GM19372 (cell line): Measurements from ENCODE around the gene KPNA2.
"Not testable (repeated sequence)": the region's sequence is repeated elsewhere in the genome, so short reads cannot be mapped to it uniquely, and the experiment has no call there.

Experiments
- ATAC-seq: cut with Tn5 transposase; IDR thresholded peaks from one replicate; pipeline ENCODE4 v1.9.1; 2021; ENCODE audit warnings: mild to moderate bottlenecking, low read depth, moderate library complexity; ENCODE audit not compliant: unreplicated experiment

The KPNA2 gene

DNA sequence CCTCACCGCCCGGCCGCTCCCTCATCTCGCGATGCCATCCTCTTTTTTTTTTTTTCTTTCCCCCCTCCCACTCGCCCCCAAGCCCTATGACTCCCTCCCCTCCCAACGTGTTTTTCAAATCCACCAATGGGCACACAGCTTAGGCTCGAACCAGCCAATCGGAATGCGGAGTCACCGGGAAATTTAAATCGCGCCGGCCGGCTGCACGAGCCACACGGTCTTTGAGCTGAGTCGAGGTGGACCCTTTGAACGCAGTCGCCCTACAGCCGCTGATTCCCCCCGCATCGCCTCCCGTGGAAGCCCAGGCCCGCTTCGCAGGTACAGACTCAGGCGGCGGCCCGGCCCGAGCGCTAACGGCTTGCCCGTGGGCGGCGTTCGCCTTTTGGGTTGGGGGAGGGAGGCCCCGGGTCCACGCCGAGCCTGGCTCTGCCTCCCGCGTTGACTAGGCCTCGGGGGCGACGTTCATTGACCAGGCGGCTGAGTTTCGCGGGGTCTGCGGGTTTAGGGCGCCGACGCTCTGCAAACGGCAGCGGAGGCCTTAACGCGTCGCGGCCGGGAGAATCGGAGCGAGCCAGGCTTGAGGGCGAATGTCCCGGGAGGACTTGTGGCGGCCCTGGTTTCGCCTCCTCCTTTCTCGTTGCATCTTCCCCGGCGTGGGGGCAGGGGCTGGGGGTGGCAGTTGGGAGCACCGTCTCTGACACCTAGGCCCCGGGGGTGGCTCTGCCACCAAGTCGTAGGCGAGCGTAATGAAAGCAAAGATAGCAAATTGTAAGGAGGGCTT is at the start of gene KPNA2:
Gene KPNA2 (plus strand): TSS at position 213 of the 781 bp plus-strand sequence. CDS start 1,398 bp downstream, outside the sequence.
- peak; percentile 91 for ATAC-seq

DNA sequence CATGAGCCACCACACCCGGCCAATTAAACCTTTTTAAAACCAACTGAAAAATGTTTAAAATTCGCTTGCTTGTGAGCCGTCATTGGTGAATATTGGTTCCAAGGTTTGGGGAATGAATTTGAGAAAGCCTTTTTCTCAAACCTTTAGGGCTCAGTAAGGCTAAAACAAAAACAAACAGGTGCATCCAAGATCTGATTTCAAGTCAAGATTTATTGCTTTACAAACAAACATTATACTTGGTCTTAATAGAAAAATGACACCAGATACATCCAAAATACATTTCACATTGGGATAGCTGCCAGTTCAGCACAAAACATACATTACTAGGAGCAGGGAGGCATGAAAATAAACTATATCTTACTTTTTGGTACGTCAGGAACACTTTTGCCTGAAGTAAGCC is 44.6 kb upstream of the KPNA2 start:
- ATAC-seq, result no peak

DNA sequence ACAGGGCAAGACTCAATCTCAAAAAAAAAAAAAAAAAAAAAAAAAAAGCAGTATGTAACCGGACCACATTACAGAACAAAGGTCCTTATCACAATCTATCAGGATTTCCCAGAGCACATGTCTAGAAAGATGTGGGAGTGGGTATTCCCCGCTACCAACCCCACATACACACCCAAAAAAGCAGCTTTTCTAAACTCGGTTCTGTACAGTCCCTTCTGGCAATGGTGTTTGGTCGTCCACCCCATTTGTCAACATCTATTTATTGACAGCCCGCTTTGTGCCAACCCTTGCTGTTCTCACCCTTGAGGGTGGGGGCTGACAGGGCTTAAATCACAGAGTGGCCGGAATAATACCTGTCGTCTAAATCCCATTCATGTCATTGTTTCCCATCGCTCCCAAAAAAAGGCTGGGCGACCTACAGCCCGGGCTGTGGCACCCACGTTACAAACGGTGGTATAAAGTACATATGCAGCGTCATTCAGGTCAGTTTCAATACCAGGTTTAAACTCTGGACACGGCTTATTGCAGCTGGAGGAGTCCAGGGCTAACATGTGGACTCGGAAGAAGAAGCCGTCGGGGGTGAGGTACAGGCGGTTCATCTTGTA is 42.9 kb upstream of the KPNA2 start:
- no peak for ATAC-seq

DNA sequence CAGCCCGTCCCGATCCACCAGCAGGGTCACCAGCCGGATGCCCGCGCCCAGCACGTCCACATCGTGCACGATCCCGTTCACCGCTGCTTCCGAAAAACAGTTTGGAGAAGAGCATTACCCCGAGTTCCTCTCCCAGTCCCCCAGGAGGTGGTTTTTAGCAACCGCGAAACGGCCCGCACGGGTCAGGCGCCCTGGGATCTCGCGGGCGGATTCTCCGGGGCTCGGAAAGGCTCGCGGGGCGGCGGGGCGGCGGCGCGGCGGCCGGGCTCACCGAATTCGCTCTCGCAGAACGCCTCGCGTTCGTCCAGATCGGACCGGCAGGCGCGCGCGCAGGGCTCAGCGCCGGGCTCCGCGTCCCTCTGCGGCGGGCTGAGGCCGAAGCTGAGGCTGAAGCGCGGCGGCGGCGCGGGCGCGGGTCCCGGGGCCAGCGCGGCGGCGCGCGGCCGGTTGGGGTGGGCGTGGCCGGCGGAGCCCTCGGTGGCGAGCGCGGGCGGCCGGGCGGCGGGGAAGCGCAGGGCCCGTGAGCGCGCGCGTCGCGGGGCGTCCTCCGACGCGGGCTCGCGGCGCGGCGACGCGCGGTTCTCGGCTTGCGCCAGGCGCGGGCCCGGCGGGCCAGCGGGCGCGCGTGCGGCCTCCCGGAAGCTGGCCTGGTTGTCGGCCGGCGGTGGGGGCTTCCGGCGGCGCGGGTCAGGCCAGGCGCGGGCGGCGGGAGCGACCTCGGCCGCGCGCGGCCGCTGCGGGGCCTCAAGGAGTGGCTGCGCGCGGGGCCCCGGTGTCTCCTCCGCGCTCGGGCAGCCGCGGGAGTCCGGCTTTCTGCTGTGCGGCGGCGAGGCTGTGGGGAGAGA is 42.2 kb upstream of the KPNA2 start:
- peak; percentile 77 for ATAC-seq

DNA sequence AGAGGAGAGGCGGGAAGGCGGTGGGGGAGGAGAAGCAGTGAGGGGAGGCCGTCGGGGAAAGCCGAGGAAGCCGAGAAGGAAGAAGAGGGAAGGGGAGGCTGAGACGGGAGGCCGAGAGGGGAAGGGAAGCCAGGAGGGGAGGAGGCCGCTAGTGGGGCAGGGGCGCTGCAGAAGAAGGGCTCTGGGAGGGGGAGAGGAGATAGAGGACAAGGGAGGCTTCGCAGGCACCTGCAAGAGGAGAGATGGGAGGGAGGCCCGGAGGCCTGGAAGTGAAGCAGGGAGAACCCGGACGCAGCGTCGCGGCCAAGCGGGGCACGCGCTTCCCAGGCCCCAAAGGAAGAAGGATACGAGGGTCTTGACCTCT is 41.6 kb upstream of the KPNA2 start:
- ATAC-seq, result no peak

DNA sequence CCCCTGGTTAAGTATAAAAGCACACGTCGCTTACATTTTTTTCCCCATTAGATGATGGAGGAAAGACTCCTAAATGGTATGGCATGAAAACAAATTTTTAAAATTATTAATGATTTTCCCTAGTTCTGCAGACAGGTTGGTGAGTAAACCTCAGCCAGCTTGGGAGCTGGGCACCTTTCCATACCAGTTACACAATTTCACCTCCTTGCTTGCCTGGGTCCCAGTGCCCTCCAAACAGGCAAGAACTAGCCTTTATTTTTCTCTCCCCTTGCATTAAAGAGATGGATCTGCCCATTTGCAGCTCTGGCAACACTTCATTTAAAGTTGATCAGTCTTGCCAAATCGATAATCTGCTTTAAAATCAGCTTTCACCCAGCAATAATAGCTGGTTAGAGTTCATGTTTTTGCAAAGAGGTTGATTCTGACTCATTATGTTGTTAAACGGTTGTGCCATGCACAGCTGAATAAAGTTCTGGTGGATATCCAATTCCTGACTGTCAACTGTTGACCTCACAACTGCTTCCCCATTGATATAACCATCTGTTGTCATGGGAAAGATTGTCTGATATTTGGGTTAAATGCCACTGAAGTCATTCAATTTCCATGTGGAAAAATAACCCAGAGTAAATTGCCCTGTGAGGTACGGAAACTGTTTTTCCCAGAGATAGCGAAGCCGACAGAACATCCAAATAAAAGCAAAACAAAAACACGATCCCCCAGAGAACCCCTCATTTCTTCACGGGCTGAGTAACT is 40.5 kb upstream of the KPNA2 start:
- ATAC-seq, result no peak

DNA sequence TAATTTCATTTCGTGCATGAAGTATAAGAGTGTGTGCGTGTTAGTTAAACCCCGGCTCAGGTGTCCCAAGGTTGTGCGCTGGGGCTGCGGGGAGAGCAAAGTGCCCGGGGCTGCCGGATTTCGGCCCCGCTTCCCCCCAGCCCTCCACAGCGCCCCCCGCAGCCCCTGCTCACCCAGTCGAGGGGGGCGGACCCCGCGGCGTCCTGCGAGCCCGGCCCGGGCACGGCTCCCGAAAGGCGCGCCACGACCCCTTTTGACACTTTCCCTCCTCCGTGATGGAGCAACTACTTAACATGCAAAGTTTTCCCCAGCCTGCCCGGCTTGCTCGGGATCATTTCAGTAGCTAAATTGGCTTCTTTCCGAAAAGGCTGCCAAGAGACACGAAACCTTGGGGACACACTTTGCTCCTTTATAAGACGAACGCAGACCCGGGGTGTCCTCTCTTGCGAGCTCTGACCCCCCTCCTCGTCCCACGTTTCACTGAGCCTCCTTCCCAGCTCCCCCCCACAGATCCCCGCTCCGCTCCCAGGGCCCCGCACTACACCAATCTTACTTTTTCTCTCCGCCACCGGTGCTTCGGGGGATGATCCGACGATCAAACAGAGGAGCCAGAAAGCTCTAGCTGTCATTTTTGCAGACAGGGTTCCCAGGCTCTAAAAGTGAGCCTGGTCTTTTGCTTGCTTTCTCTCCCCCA is 39.8 kb upstream of the KPNA2 start:
- no peak for ATAC-seq

DNA sequence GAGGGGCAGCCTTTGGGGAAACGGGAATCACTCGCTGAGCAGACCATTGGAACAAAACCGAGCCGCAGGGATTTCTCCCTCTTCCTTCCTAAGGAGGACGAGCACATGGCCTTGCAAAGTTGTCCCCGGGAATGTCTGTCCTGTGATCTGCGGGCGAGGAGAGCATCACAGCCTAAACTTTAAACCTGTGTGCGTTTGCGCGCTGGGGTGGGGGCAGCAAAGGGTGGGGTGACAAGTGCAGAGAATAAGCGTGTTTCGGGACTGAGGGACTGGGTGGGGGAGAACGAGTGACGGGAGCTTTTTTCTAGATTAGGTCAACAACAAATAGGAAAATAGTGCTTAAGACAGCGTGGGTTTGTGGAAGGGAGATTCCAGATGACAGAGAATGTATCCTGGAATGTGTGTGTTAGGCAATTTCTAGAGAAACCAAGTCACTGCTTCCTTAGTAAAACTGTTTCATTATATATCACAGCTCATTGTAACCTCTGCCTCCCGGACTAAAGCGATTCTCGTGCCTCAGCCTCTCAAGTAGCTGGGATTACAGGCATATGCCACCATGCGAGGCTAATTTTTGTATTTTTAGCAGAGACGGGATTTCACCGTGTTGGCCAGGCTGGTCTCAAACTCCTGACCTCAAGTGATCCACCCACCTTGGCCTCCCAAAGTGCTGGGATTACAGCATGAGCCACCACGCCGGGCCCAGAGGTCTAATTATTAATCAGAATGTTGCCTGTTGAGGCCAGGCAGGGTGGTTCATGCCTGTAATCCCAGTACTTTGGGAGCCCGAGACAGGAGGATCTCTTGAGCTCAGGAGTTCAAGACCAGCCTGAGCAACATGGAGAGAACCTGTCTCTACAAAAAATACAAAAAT is 39.0 kb upstream of the KPNA2 start, which contains the start of gene C17orf58:
Gene C17orf58 (minus strand): TSS at position 169 of the 871 bp plus-strand sequence. CDS start 271 bp downstream, outside the sequence.
- ATAC-seq, result not testable (repeated sequence)

DNA sequence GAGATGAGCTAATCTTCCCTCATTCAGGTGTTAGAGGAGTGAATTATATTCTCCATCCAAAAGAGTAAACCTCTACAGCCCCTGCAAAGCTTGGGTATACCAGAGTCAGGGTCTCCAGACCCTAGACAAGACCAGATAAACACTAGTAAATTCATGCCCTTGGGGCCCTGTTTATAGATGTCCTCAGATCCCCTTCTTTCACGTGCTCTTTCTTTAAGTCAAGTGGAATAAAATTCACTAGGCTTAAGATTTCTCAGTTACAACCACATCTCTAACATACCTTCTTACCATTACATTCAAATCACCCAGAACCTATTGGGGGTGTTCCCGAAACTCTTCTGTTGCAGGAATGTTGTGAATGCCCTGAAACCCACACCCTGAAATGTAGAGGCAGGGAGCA is 37.1 kb upstream of the KPNA2 start:
- ATAC-seq, result no peak

DNA sequence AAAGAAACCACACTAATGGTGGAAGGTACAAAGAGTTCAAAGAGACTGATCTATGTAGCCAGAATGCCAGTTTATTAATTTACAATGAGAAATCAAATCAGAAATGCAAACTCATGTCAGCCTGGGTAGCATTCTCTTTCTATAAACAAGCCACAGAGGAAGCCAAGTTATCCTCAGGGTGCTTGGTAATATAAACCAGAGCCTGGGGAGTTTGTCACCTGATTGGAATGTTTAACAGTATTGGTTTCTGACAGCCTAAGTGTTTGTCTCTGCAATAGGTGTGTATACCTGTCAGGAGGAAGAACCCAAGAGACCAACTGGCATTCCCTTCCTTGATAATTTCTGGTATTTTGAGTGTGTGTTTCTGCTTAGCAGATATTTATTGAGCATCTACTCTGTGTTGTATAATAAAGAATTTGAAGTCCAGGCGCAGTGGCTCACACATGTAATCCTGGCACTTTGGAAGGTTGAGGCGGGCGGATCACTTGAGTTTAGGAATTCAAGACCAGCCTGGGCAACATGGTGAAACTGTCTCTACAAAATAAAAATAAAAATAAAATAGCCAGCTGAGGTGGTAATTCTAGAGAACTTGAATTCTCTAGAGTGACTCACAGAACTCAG is 36.1 kb upstream of the KPNA2 start:
- no peak for ATAC-seq

DNA sequence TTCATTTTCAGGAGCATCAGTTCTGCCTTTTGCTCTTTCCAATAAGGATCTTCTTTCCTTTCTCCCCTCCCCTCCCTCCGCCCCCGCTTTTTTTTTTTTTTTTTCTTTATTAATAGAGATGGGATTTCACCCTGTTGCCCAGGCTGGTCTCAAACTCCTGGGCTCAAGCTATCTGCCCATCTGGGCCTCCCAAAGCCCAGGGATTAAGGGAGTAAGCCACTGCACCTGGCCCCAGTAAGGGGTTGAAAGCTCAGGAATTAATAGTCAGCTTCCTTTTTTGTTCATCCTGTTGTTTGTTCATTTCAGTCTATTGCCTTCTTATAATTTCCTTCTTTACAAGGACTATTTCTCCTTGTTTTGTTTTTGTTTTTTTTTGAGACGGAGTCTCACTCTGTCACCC is 31.3 kb upstream of the KPNA2 start:
- no peak for ATAC-seq

DNA sequence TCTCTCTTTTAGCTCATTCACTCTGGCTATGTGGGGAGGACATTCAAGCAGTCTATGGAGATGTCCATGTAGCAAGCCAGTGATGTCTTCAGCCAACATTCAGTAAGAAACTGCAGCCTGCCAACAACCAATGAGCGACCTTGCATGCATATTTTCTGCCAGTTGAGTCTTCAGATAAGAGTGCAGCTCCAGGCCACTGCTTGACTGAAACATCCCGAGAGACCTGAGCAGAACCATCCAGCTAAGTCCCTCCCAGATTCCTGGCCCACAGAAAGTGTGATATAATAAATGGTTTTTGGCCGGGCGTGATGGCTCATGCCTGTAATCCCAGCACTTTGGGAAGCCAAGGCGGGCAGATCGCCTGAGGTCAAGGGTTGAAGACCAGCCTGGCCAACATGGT is 28.7 kb upstream of the KPNA2 start:
- no peak for ATAC-seq

DNA sequence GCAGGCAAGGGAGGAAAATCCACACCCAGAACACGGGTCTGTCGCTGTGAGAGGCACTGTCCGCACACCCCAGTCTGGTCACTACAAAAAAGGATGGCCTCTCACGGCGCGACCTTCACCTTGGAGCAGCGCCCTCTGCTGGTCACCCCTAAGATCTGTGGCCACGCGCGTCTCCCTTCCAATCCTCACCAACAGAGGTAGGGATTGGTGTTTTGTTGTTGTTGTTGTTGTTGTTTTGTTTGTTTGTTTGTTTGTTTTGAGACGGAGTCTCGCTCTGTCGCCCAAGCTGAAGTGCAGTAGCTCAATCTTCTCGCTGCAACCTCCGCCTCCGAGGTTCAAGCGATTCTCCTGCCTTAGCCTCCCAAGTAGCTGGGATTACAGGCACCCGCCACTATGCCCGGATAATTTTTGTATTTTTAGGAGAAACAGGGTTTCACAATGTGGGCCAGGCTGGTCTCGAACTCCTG is 24.3 kb upstream of the KPNA2 start:
- ATAC-seq, result no peak

DNA sequence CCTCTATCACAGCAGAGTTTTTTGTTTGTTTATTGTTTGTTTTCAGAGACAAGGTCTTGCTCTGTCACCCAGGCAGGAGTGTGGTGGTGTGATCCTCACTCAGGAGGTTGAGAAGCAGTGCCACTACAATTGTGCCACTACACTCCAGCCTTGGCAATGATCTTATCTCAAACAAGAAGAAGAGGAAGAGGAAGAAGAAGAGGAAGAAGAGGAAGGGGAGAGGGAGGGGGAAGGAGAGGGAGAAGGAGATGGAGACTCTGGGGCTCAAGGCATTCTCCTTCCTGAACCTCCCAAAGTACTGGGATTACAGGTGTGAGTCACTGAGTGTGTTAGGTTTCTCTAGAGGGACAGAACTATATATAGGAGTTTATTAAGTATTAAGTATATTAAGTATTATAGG is 22.1 kb upstream of the KPNA2 start:
- no peak for ATAC-seq

DNA sequence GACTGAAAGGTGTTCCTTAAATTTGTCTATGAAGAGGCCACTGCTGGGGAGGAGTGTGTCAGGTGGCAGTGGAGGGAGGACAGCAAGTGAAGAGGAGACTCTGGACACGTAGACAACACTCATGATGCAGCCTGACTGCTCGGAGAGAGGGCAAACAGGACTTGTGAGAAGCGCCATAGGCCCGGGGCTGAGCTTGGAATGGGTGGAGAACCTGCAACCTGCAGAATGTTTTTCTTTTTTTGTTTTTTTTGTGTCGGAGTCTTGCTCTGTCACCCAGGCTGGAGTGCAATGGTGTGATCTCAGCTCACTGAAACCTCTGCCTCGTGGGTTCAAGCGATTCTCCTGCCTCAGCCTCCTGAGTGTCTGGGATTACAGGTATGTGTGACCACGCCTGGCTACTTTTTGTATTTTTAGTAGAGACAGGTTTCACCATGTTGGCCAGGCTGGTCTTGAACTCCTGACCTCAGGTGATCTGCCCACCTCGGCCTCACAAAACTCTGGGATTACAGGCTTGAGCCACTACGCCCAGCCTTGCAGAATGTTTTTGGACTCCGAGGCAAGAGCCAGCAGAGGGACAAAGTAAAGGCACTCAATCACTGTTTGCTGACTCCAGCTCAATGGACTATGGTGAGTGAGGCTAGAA is 20.3 kb upstream of the KPNA2 start:
- ATAC-seq, result no peak

DNA sequence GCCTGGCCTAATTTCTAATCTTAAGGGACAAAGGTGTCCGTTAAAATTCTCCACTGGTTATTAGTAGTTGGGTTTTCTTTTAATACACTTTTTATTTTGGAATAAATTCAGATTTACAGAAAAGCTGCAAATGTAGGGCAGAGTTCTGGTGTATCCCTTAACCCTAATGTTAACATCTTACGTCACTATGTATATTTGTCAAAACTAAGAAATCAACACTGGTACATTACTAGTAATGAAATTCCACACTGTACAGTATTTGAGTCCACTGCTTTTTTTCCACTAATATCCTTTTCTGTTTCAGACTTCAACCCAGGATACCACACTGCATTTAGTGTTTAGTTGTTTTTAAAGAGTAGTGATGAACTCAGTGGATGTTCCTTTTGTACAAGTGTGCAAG is 18.7 kb upstream of the KPNA2 start:
- no peak for ATAC-seq

DNA sequence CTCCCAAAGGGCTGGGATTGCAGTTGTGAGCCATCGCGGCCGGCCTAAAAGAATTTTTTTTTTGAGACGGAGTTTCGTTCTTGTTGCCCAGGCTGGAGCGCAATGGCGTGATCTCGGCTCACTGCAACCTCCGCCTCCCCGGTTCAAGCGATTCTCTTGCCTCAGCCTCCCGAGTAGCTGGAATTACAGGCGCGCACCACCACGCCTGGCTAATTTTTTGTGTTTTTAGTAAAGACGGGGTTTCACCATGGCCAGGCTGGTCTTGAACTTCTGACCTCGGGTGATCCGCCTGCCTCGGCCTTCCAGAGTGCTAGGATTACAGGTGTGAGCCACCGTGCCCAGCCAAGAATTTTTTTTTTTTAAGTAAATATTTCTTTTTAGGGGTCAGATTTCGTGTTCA is 17.0 kb upstream of the KPNA2 start:
- not testable (repeated sequence) for ATAC-seq

DNA sequence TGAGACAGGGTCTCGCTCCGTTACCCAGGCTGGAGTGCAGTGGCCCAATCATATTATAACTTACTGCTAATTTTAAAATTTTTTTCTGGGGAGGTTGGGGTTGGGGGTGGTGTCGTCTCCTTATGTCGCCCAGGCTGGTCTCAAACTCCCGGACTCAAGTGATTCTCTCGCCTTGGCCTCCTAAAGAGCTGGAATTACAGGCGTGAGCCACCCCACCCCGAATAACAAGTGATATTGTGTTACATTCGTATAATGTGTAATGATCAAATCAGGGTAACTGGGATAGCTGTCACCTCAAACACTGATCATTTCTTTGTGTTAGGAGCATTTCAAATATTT is 16.2 kb upstream of the KPNA2 start:
- ATAC-seq, result no peak
